Peyer's patch (tissue), 4 donors: ENCODE measurements around the gene RBM19.

Source experiments
- POLR2A ChIP-seq, 2 donors: fragments of 450-650 bp; IDR thresholded peaks; one replicate each; pipeline ENCODE4 v1.5.1; 2017; ENCODE audit warnings: antibody characterized with exemption in 2 of 2, mild to moderate bottlenecking in 2 of 2, moderate library complexity in 2 of 2
- TF ChIP-seq, protein P1 (sequence below), 6 experiments: fragments of 450-650 bp in 4 of 6; fragments of 200-600 bp in 2 of 6; sonication (generic) in 1 of 6; IDR thresholded peaks; one replicate each; pipeline ENCODE4 v1.5.1; 2017 to 2019; ENCODE audit warnings: antibody characterized with exemption in 6 of 6, mild to moderate bottlenecking in 3 of 6, moderate library complexity in 1 of 6

DNA sequence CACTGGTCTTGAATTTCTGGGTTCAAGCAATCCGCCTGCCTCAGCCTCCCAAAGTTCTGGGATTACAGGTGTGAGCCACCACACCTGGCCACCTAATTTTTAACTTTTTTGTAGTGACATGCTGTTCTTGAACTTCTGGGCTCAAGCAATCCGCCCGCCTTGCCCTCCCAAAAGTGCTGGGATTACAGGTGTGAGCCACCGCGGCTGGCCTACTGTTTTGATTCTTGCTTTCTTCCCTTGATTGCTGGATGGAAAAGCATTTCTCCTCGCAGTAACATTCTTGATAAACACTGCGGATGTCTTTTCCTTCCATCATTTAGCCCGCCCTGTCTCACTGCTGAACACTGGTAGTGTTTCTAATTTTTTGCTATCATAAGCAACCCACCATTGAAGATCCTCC is 72.9 kb downstream of the RBM19 start:
- TF ChIP-seq, protein P1, sequence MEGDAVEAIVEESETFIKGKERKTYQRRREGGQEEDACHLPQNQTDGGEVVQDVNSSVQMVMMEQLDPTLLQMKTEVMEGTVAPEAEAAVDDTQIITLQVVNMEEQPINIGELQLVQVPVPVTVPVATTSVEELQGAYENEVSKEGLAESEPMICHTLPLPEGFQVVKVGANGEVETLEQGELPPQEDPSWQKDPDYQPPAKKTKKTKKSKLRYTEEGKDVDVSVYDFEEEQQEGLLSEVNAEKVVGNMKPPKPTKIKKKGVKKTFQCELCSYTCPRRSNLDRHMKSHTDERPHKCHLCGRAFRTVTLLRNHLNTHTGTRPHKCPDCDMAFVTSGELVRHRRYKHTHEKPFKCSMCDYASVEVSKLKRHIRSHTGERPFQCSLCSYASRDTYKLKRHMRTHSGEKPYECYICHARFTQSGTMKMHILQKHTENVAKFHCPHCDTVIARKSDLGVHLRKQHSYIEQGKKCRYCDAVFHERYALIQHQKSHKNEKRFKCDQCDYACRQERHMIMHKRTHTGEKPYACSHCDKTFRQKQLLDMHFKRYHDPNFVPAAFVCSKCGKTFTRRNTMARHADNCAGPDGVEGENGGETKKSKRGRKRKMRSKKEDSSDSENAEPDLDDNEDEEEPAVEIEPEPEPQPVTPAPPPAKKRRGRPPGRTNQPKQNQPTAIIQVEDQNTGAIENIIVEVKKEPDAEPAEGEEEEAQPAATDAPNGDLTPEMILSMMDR (IDR thresholded peaks at IDR 0.05), result no peak
- no peak for TF ChIP-seq POLR2A (IDR thresholded peaks at IDR 0.05)
